Cardiac muscle cell (in vitro differentiated cells and primary cell): Measurements from ENCODE around the gene ARL5C. TPM values are rescaled to one million over a fixed set of nuclear protein-coding genes. Genes with fewer than 3 reads are reported as not detected.

ENCODE experiments used
- DNase-seq, 2 donors: peaks; one replicate each; pipeline versions ENCODE4 v3.0.0 to v3.0.0-alpha.2; 2010 to 2017; ENCODE audit warnings: low read depth in 1 of 2, low spot score in 1 of 2
- H3K27ac ChIP-seq: fragments of 200-600 bp; sonication (generic); 2 replicates; pipeline ENCODE4 v1.5.1; 2016
- H3K27me3 ChIP-seq: fragments of 200-600 bp; sonication (generic); 2 replicates; pipeline ENCODE4 v1.6.0; 2016; ENCODE audit warnings: control low read depth
- H3K36me3 ChIP-seq: fragments of 200-600 bp; sonication (generic); 2 replicates; pipeline ENCODE4 v1.5.1; 2016; ENCODE audit warnings: control low read depth
- H3K4me1 ChIP-seq: fragments of 200-600 bp; sonication (generic); 2 replicates; pipeline ENCODE4 v1.8.1; 2017; ENCODE audit warnings: low read depth, mild to moderate bottlenecking, mixed run types
- H3K4me3 ChIP-seq: fragments of 200-600 bp; sonication (generic); 2 replicates; pipeline ENCODE4 v1.5.1; 2016; ENCODE audit warnings: mild to moderate bottlenecking
- H3K9me3 ChIP-seq: fragments of 200-600 bp; sonication (generic); 2 replicates; pipeline ENCODE4 v1.5.1; 2017; ENCODE audit warnings: low read depth, mild to moderate bottlenecking, control low read depth
- CTCF ChIP-seq: IDR thresholded peaks from 2 replicates; pipeline ENCODE4 v1.5.1; 2012; ENCODE audit warnings: low read depth, mild to moderate bottlenecking, low read length
- polyA plus RNA-seq: library from polyadenylated mRNA; unstranded; fragments of >200 nt; fragmentation: Nextera tagmentation; extraction: Ambion mirVana; gene quantifications from 2 replicates; pipeline ENCODE4 v1.2.1, GENCODE V29; 2016
- total RNA-seq: library from RNA; depleted of rRNA; stranded (reverse); fragments of >200 nt; gene quantifications from 2 replicates; pipeline ENCODE4 v1.2.3, GENCODE V29; 2016

The ARL5C gene
- total and polyA plus RNA-seq, 2 experiments from 2014 or later: 0.12 TPM; not detected in 1

- peaks cover 9% of the 10 kb centered on the region for H3K4me1 ChIP-seq
- no peaks in the 10 kb centered on the region for H3K36me3 ChIP-seq
- H3K27ac ChIP-seq: no peak overlapping the region
- no peaks in the 10 kb centered on the region for H3K9me3 ChIP-seq
- H3K27me3 ChIP-seq: peaks cover 12% of the 10 kb centered on the region
- TF ChIP-seq CTCF: no peak
- DNase-seq: no peak
- no peak overlapping the region for H3K4me3 ChIP-seq
Measured at GRCh38 chr17:39155654-39156053, 10.3 kb downstream of the ARL5C start.

- TF ChIP-seq CTCF: peak; percentile 17
- H3K4me1 ChIP-seq: peaks cover 9% of the 10 kb centered on the region
- H3K36me3 ChIP-seq: no peaks in the 10 kb centered on the region
- peak overlapping the region; percentile 57 for H3K27ac ChIP-seq
- H3K4me3 ChIP-seq: peak overlapping the region; percentile 95
- H3K27me3 ChIP-seq: peaks cover 31% of the 10 kb centered on the region
- H3K9me3 ChIP-seq: no peaks in the 10 kb centered on the region
- DNase-seq: peak; percentile 80 to 89
Measured at GRCh38 chr17:39153599-39154051, 12.3 kb downstream of the ARL5C start.

GRCh38 chr17:39151943-39152818, 13.8 kb downstream of the ARL5C start:
- no peaks in the 10 kb centered on the region for H3K36me3 ChIP-seq
- H3K4me3 ChIP-seq: peak overlapping the region; percentile 95
- H3K4me1 ChIP-seq: peaks cover 9% of the 10 kb centered on the region
- H3K9me3 ChIP-seq: no peaks in the 10 kb centered on the region
- TF ChIP-seq CTCF: no peak
- H3K27me3 ChIP-seq: peaks cover 31% of the 10 kb centered on the region
- DNase-seq: peak in 1 of 2 donors; percentile 56
- H3K27ac ChIP-seq: no peak overlapping the region

GRCh38 chr17:39151150-39151942, 14.6 kb downstream of the ARL5C start, which contains the start of gene PLXDC1:
TSS of gene PLXDC1 (minus strand) at chr17:39151637. CDS start at chr17:39151437, 200 bp downstream.
- DNase-seq: peak in 1 of 2 donors; percentile 54
- H3K9me3 ChIP-seq: no peaks in the 10 kb centered on the region
- H3K4me3 ChIP-seq: peak within 1 kb of the TSS; percentile 95

More at GRCh38 chr17:39151150-39151942, 14.6 kb downstream of the ARL5C start, which contains the start of gene PLXDC1:
- H3K4me1 ChIP-seq: peaks cover 9% of the 10 kb centered on the region
- no peak for TF ChIP-seq CTCF
- H3K36me3 ChIP-seq: no peaks in the 10 kb centered on the region
- peaks cover 31% of the 10 kb centered on the region for H3K27me3 ChIP-seq
- H3K27ac ChIP-seq: no peak within 1 kb of the TSS
